Measurements from ENCODE around the gene LRRC9. TPM values are rescaled to one million over a fixed set of nuclear protein-coding genes. Genes with fewer than 3 reads are reported as not detected.
A peak's percentile ranks its signal among the peaks of the same experiment; 100 is the strongest.

Gene LRRC9
- total and polyA plus RNA-seq, 2 of the 13 experiments (the other 11 are each of a cell fraction or from before 2014, with no cell fraction given): 0.08 to 0.18 TPM

DNA sequence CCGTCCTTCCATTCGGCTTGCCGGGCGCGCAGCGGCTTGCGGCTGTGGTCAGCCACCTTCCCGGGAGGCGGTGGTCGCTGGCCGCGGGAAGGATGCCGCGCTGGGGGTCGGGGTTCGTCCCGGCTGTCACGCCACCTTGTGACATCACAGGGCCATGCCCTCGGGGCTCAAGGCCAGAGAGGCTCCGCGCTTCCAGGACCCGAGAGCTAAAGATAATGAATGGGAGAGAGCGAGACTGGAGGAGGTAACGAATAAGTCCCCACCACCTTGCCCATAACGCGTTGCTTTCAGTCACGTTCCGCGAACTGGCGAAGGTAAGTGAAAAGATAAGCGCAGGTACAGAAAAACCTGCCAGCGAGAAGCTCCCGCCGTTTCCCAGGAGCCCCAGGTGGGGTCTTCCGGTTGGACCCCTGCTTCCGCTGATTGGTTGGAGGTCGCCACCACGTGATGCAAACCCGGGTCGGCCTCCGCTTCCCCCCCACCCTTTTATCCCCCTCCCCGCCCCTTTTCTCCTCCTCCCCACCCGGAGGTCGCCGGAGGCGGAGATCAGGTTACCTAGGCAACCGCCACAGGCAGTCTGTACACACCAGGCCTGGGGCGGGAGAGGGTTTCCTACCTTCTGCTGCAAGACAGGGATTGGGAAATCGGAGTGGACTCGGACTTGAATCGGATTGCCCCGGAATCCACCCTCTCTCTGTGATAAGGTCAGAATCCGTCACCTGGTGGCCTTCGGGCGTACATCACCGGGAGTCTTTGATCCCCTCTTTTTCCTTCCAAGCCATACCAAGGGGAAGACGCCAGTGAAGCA, at the start of gene LRRC9 (continued):
- TF ChIP-seq, protein P1, sequence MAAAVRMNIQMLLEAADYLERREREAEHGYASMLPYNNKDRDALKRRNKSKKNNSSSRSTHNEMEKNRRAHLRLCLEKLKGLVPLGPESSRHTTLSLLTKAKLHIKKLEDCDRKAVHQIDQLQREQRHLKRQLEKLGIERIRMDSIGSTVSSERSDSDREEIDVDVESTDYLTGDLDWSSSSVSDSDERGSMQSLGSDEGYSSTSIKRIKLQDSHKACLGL (CRISPR knock-in tag; IDR thresholded peaks at IDR 0.05): no peak
- TF ChIP-seq, protein P2, sequence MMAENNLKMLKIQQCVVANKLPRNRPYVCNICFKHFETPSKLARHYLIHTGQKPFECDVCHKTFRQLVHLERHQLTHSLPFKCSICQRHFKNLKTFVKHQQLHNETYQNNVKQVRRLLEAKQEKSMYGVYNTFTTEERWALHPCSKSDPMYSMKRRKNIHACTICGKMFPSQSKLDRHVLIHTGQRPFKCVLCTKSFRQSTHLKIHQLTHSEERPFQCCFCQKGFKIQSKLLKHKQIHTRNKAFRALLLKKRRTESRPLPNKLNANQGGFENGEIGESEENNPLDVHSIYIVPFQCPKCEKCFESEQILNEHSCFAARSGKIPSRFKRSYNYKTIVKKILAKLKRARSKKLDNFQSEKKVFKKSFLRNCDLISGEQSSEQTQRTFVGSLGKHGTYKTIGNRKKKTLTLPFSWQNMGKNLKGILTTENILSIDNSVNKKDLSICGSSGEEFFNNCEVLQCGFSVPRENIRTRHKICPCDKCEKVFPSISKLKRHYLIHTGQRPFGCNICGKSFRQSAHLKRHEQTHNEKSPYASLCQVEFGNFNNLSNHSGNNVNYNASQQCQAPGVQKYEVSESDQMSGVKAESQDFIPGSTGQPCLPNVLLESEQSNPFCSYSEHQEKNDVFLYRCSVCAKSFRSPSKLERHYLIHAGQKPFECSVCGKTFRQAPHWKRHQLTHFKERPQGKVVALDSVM (CRISPR knock-in tag; IDR thresholded peaks at IDR 0.05): no peak
- TF ChIP-seq RFX3 (CRISPR knock-in tag; IDR thresholded peaks at IDR 0.05): peak; percentile 84
- TF ChIP-seq HNRNPL (IDR thresholded peaks at IDR 0.05; ENCODE audit: low read depth, low read length): no peak
- TF ChIP-seq ADNP (CRISPR knock-in tag; IDR thresholded peaks at IDR 0.05): no peak
- no peak for TF ChIP-seq ZNF570 (CRISPR knock-in tag; IDR thresholded peaks at IDR 0.05; ENCODE audit: borderline replicate concordance)
- TF ChIP-seq ZSCAN12 (CRISPR knock-in tag; IDR thresholded peaks at IDR 0.05): no peak
- no peak for TF ChIP-seq RARG (CRISPR knock-in tag; IDR thresholded peaks at IDR 0.05; ENCODE audit: low read depth)
- TF ChIP-seq ZEB1 (IDR thresholded peaks at IDR 0.05; ENCODE audit: insufficient replicate concordance, low read depth): no peak
- TF ChIP-seq, protein P3, sequence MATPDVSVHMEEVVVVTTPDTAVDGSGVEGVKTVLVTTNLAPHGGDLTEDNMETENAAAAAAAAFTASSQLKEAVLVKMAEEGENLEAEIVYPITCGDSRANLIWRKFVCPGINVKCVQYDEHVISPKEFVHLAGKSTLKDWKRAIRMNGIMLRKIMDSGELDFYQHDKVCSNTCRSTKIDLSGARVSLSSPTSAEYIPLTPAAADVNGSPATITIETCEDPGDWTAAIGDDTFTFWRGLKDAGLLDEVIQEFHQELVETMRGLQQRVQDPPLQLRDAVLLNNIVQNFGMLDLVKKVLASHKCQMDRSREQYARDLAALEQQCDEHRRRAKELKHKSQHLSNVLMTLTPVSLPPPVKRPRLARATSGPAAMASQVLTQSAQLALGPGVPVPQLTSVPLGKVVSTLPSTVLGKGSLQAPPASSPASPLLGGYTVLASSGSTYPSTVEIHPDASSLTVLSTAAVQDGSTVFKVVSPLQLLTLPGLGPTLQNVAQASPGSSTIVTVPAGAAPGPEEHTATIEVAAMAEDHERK (CRISPR knock-in tag; IDR thresholded peaks at IDR 0.05; ENCODE audit: low read depth): no peak
- 0 out of 2 replicates have a peak, but pooled peaks have one; percentile 37 for TF ChIP-seq TBX2 (CRISPR knock-in tag; IDR thresholded peaks at IDR 0.05; ENCODE audit: borderline replicate concordance)
- TF ChIP-seq AHR (CRISPR knock-in tag; IDR thresholded peaks at IDR 0.05): no peak
- TF ChIP-seq MIER2 (CRISPR knock-in tag; IDR thresholded peaks at IDR 0.05): no peak
- TF ChIP-seq ZNF737 (CRISPR knock-in tag; IDR thresholded peaks at IDR 0.05; ENCODE audit: borderline replicate concordance): no peak
- TF ChIP-seq, protein P4, sequence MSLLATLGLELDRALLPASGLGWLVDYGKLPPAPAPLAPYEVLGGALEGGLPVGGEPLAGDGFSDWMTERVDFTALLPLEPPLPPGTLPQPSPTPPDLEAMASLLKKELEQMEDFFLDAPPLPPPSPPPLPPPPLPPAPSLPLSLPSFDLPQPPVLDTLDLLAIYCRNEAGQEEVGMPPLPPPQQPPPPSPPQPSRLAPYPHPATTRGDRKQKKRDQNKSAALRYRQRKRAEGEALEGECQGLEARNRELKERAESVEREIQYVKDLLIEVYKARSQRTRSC (CRISPR knock-in tag; IDR thresholded peaks at IDR 0.05; ENCODE audit: low read depth): no peak
- TF ChIP-seq AKAP8 (CRISPR knock-in tag; IDR thresholded peaks at IDR 0.05): no peak
- TF ChIP-seq, protein P5, sequence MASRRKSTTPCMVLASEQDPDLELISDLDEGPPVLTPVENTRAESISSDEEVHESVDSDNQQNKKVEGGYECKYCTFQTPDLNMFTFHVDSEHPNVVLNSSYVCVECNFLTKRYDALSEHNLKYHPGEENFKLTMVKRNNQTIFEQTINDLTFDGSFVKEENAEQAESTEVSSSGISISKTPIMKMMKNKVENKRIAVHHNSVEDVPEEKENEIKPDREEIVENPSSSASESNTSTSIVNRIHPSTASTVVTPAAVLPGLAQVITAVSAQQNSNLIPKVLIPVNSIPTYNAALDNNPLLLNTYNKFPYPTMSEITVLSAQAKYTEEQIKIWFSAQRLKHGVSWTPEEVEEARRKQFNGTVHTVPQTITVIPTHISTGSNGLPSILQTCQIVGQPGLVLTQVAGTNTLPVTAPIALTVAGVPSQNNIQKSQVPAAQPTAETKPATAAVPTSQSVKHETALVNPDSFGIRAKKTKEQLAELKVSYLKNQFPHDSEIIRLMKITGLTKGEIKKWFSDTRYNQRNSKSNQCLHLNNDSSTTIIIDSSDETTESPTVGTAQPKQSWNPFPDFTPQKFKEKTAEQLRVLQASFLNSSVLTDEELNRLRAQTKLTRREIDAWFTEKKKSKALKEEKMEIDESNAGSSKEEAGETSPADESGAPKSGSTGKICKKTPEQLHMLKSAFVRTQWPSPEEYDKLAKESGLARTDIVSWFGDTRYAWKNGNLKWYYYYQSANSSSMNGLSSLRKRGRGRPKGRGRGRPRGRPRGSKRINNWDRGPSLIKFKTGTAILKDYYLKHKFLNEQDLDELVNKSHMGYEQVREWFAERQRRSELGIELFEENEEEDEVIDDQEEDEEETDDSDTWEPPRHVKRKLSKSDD (CRISPR knock-in tag; IDR thresholded peaks at IDR 0.05; ENCODE audit: low read depth): peak; percentile 47; the same call in 1 of the 2 replicates
- peak; percentile 72 for TF ChIP-seq POLR2G (IDR thresholded peaks at IDR 0.05; ENCODE audit: low read depth, low read length)
- no peak for TF ChIP-seq ZNF841 (CRISPR knock-in tag; IDR thresholded peaks at IDR 0.05; ENCODE audit: borderline replicate concordance)
- peak; percentile 71 for TF ChIP-seq PHF8 (CRISPR knock-in tag; IDR thresholded peaks at IDR 0.05)
- TF ChIP-seq EHMT2 (IDR thresholded peaks at IDR 0.05; ENCODE audit: borderline replicate concordance, low read depth, low read length): peak; percentile 73; the same call in 1 of the 2 replicates
- no peak for TF ChIP-seq KMT2A (CRISPR knock-in tag; IDR thresholded peaks at IDR 0.05)
- no peak for TF ChIP-seq KDM6A (CRISPR knock-in tag; IDR thresholded peaks at IDR 0.05; ENCODE audit: low read depth)

All from HepG2 (cell line).